PC-3 (cell line): ENCODE measurements around the gene ITSN1.

Source experiments
- CTCF ChIP-seq: fragments of 300-600 bp; sonication (generic); conservative IDR thresholded peaks from 2 replicates; pipeline ENCODE4 v1.5.1; 2017; ENCODE audit warnings: antibody characterized with exemption, low read depth, mild to moderate bottlenecking, low read length
- EZH2 ChIP-seq: fragments of 300-600 bp; sonication (generic); IDR thresholded peaks from one replicate; pipeline ENCODE4 v1.6.1; 2017; ENCODE audit warnings: antibody characterized with exemption, mild to moderate bottlenecking, low read length; ENCODE audit not compliant: unreplicated experiment
- EZH2phosphoT487 ChIP-seq: fragments of 300-600 bp; sonication (generic); IDR thresholded peaks from 2 replicates; pipeline ENCODE4 v1.6.1; 2018; ENCODE audit warnings: mild to moderate bottlenecking, antibody characterized with exemption, low read length, borderline replicate concordance

GRCh38 chr21:33663241-33663640, 20.9 kb downstream of the ITSN1 start:
- no peak for TF ChIP-seq CTCF
- no peak for TF ChIP-seq EZH2
- no peak for TF ChIP-seq EZH2phosphoT487
